PC-3 (cell line): Measurements from ENCODE around the gene C15orf62. TPM values are rescaled to one million over a fixed set of nuclear protein-coding genes. Genes with fewer than 3 reads are reported as not detected.

Experiments used
- ATAC-seq: fragments of 200-7000 bp; cut with Tn5 transposase; 2 replicates; pipeline ENCODE4 v1.9.1; 2020; ENCODE audit warnings: mild to moderate bottlenecking, moderate library complexity
- BruUV-seq: library from RNA; stranded (reverse); fragments of 400-500 nt; replicated peaks from 2 replicates; lab custom pipeline; 2021; lab: Mats Ljungman, UMichigan
- CTCF ChIA-PET: fragments of 300-600 bp; sonication (Branson Sonifier 250); formaldehyde crosslinking; loops from one replicate; lab custom pipeline; 2022; ENCODE audit warnings: antibody characterized with exemption; lab: Charles Lee
- POLR2A ChIA-PET: fragments of 300-600 bp; sonication (Branson Sonifier 250); formaldehyde crosslinking; loops from one replicate; lab custom pipeline; 2022; ENCODE audit warnings: antibody characterized with exemption; ENCODE audit not compliant: unreplicated experiment; lab: Charles Lee
- DNase-seq: peaks from one replicate; pipeline ENCODE4 v3.0.0-alpha.2; 2015
- H2AFZ ChIP-seq: fragments of 300-600 bp; sonication (generic); 2 replicates; pipeline ENCODE4 v1.6.0; 2016; ENCODE audit warnings: antibody characterized with exemption, low read length
- H3F3A ChIP-seq: fragments of 300-600 bp; sonication (generic); one replicate; pipeline ENCODE4 v1.6.0; 2017; ENCODE audit warnings: antibody characterized with exemption, low read length, control low read depth, mild to moderate bottlenecking; ENCODE audit not compliant: unreplicated experiment
- H3K27ac ChIP-seq: fragments of 300-600 bp; sonication (generic); 2 replicates; pipeline ENCODE4 v1.5.1; 2016; ENCODE audit warnings: mild to moderate bottlenecking, low read length
- H3K27me3 ChIP-seq: fragments of 300-600 bp; sonication (generic); 2 replicates; pipeline ENCODE4 v1.6.1; 2016; ENCODE audit warnings: low read length, mixed read lengths
- H3K36me3 ChIP-seq: fragments of 300-600 bp; sonication (generic); 2 replicates; pipeline ENCODE4 v1.6.1; 2016; ENCODE audit warnings: low read depth, mixed run types, low read length, mixed read lengths
- H3K4me1 ChIP-seq: fragments of 300-600 bp; sonication (generic); 2 replicates; pipeline ENCODE4 v1.5.1; 2016; ENCODE audit warnings: low read length; ENCODE audit not compliant: insufficient read depth
- H3K4me2 ChIP-seq: fragments of 300-600 bp; sonication (generic); 2 replicates; pipeline ENCODE4 v1.6.0; 2016; ENCODE audit warnings: low read length
- H3K4me3 ChIP-seq: fragments of 300-600 bp; sonication (generic); 2 replicates; pipeline ENCODE4 v1.5.1; 2016; ENCODE audit warnings: mild to moderate bottlenecking, low read length, mixed read lengths
- H3K79me2 ChIP-seq: fragments of 300-600 bp; sonication (generic); 2 replicates; pipeline ENCODE4 v1.6.1; 2017; ENCODE audit warnings: low read length, mixed read lengths
- H3K9ac ChIP-seq: fragments of 300-600 bp; sonication (generic); 2 replicates; pipeline ENCODE4 v1.6.0; 2016; ENCODE audit warnings: mild to moderate bottlenecking, low read length
- H3K9me2 ChIP-seq: fragments of 300-600 bp; sonication (generic); replicated peaks from 2 replicates; pipeline ENCODE4 v1.6.1; 2016; ENCODE audit warnings: mixed run types, low read length, mixed read lengths
- H3K9me3 ChIP-seq: fragments of 300-600 bp; sonication (generic); 2 replicates; pipeline ENCODE4 v1.6.1; 2016; ENCODE audit warnings: low read length, mixed read lengths
- H4K20me1 ChIP-seq: fragments of 300-600 bp; sonication (generic); 2 replicates; pipeline ENCODE4 v1.6.1; 2016; ENCODE audit warnings: low read length, mixed read lengths
- CTCF ChIP-seq: fragments of 300-600 bp; sonication (generic); conservative IDR thresholded peaks from 2 replicates; pipeline ENCODE4 v1.5.1; 2017; ENCODE audit warnings: antibody characterized with exemption, low read depth, mild to moderate bottlenecking, low read length
- EZH2 ChIP-seq: fragments of 300-600 bp; sonication (generic); IDR thresholded peaks from one replicate; pipeline ENCODE4 v1.6.1; 2017; ENCODE audit warnings: antibody characterized with exemption, mild to moderate bottlenecking, low read length; ENCODE audit not compliant: unreplicated experiment
- EZH2phosphoT487 ChIP-seq: fragments of 300-600 bp; sonication (generic); IDR thresholded peaks from 2 replicates; pipeline ENCODE4 v1.6.1; 2018; ENCODE audit warnings: mild to moderate bottlenecking, antibody characterized with exemption, low read length, borderline replicate concordance
- intact Hi-C: fragments of 100-400 bp; cut with micrococcal nuclease; formaldehyde crosslinking; loops from 2 replicates; pipeline ENCODE4 v1.9.0; 2023
- total RNA-seq: library from RNA; depleted of rRNA; stranded (reverse); fragments of >200 nt; gene quantifications from 2 replicates; pipeline ENCODE4 v1.2.3, GENCODE V29; 2014

The C15orf62 gene
- total RNA-seq, 1 experiment from 2014 or later = 1.5 TPM

DNA sequence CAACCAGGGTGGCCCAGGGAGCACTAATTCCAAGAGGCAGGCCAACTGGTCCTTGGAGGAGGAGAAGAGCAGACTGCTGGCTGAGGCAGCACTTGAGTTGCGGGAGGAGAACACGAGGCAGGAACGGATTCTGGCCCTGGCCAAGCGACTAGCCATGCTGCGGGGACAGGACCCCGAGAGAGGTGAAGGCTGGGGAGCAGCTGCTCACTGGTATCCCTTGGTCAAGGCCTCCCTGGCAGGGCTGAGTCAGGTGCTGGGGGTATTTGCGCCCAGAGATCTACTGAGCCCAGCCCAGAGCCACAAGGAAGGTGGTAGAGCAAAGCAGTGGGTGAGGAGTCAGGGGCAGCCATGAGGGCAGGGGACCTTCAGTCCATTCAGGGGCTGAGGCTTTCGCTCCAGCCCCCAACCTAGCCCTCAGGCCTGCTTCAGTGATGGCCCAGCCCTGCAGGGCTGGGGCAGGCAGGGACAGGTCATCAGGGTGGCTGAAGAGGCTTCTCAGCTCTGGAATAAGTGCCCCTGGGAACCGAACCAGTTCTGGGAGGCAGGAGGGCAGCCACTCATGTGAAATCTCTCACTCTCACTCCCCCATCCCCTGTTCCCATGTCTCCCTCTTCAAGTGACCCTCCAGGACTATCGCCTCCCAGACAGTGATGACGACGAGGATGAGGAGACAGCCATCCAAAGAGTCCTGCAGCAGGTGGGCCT lies 43.1 kb downstream of the C15orf62 start:
- DNase-seq (no peak), ATAC-seq (no peak)
- no peak overlapping the region for H3K4me2 ChIP-seq
- BruUV-seq = no TSS peak
- H3K9ac ChIP-seq = no peak overlapping the region
- peaks cover 5% of the 10 kb centered on the region; the same call in 1 of the 2 replicates for H3K36me3 ChIP-seq
- CTCF ChIA-PET = no interaction called here
- no peaks in the 10 kb centered on the region for H4K20me1 ChIP-seq
- no peaks in the 10 kb centered on the region for H3K9me3 ChIP-seq
- H3K27ac ChIP-seq = no peak overlapping the region
- H3K4me3 ChIP-seq = no peak overlapping the region
- POLR2A ChIA-PET = no interaction called here
- H2AFZ ChIP-seq = no peak overlapping the region
- intact Hi-C loops = no loop called here
- H3F3A ChIP-seq = no peaks in the 10 kb centered on the region
- H3K27me3 ChIP-seq = no peaks in the 10 kb centered on the region
- H3K79me2 ChIP-seq = peaks cover 11% of the 10 kb centered on the region
- H3K4me1 ChIP-seq = peaks cover 7% of the 10 kb centered on the region
- TF ChIP-seq EZH2phosphoT487 (no peak), CTCF (no peak), EZH2 (no peak)
- no peaks in the 10 kb centered on the region for H3K9me2 ChIP-seq

- Histone ChIP-seq H3F3A (no peaks in the 10 kb centered on the region), H3K9me2 (no peaks in the 10 kb centered on the region), H3K79me2 (no peaks in the 10 kb centered on the region), H3K27me3 (no peaks in the 10 kb centered on the region), H3K9ac (no peak overlapping the region), H3K4me1 (no peaks in the 10 kb centered on the region; the same call in 1 of the 2 replicates), H3K36me3 (peaks cover 5% of the 10 kb centered on the region; the same call in 1 of the 2 replicates), H4K20me1 (no peaks in the 10 kb centered on the region), H2AFZ (no peak overlapping the region), H3K4me2 (no peak overlapping the region), H3K4me3 (no peak overlapping the region), H3K27ac (no peak overlapping the region), H3K9me3 (no peaks in the 10 kb centered on the region)
- no peak for DNase-seq
- no TSS peak for BruUV-seq
- TF ChIP-seq EZH2 (no peak), CTCF (no peak), EZH2phosphoT487 (no peak)
- intact Hi-C loops = no loop called here
- ChIA-PET POLR2A (no interaction called here), CTCF (interaction anchor here (0.6 kb wide), 3 partner anchors 43 to 64 kb away, joined by 3 to 4 read pairs (median 3); no protein-coding TSS in a partner anchor)
- no peak; the same call in 1 of the 2 replicates for ATAC-seq
Measured at GRCh38 chr15:40815042-40815698, 45.4 kb downstream of the C15orf62 start.

- TF ChIP-seq CTCF = no peak
- TF ChIP-seq EZH2 = no peak
- TF ChIP-seq EZH2phosphoT487 = no peak
- intact Hi-C loops = no loop called here
- no peak overlapping the region for H3K27ac ChIP-seq
- H2AFZ ChIP-seq = no peak overlapping the region
- no peak for ATAC-seq
- no peak overlapping the region for H3K4me2 ChIP-seq
- H3F3A ChIP-seq = peaks cover 3% of the 10 kb centered on the region
- H3K9ac ChIP-seq = no peak overlapping the region
- H4K20me1 ChIP-seq = no peaks in the 10 kb centered on the region
- CTCF ChIA-PET = no interaction called here
- POLR2A ChIA-PET = no interaction called here
- no peaks in the 10 kb centered on the region for H3K27me3 ChIP-seq
- DNase-seq = no peak
- no peaks in the 10 kb centered on the region for H3K36me3 ChIP-seq
- no peak overlapping the region for H3K4me3 ChIP-seq
- no peaks in the 10 kb centered on the region for H3K9me2 ChIP-seq
- no TSS peak for BruUV-seq
- H3K9me3 ChIP-seq = no peaks in the 10 kb centered on the region
- H3K4me1 ChIP-seq = peaks cover 11% of the 10 kb centered on the region
- H3K79me2 ChIP-seq = no peaks in the 10 kb centered on the region
Measured at GRCh38 chr15:40819048-40819447, 49.3 kb downstream of the C15orf62 start.
